Astrocyte of the spinal cord (primary cell): ENCODE data around the gene FEZ2.

Experiments
- DNase-seq: peaks from one replicate; pipeline ENCODE4 v3.0.0; 2011; ENCODE audit warnings: low read depth, low spot score
- H3K4me3 ChIP-seq: 2 replicates; pipeline ENCODE4 v1.5.1; 2011; ENCODE audit warnings: low read depth, mild to moderate bottlenecking, low read length, moderate library complexity
- in situ Hi-C: cut with HindIII; loops from 2 replicates; pipeline ENCODE4 v1.10.0; 2017; ENCODE audit warnings: low sequenced_read_pairs
- TF ChIP-seq, protein P1 (sequence below): IDR thresholded peaks from 2 replicates; pipeline ENCODE4 v1.5.1; 2012; ENCODE audit warnings: low read depth, mild to moderate bottlenecking, low read length, inconsistent platforms

Gene FEZ2

DNA sequence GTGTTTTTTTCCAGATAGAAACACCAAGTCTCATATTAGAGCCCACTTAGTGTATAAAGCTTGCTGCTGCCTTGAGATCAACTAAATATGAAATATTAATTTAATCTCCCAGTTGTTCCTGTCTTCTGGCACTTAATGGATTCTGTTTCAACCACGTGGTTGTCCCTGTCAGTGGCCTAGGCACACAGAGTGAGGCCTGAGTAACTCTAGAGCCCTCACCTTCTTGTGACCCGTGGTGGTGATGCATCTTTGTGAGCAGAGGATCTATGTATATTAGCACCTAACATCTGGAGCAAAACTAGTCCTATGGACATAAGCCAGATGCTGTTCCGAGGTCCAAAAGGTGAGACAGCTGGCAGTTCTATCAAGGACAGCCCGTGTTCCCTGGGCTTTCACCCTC, 74.8 kb downstream of the FEZ2 start:
- in situ Hi-C loops: no loop called here
- DNase-seq: no peak
- TF ChIP-seq, protein P1, sequence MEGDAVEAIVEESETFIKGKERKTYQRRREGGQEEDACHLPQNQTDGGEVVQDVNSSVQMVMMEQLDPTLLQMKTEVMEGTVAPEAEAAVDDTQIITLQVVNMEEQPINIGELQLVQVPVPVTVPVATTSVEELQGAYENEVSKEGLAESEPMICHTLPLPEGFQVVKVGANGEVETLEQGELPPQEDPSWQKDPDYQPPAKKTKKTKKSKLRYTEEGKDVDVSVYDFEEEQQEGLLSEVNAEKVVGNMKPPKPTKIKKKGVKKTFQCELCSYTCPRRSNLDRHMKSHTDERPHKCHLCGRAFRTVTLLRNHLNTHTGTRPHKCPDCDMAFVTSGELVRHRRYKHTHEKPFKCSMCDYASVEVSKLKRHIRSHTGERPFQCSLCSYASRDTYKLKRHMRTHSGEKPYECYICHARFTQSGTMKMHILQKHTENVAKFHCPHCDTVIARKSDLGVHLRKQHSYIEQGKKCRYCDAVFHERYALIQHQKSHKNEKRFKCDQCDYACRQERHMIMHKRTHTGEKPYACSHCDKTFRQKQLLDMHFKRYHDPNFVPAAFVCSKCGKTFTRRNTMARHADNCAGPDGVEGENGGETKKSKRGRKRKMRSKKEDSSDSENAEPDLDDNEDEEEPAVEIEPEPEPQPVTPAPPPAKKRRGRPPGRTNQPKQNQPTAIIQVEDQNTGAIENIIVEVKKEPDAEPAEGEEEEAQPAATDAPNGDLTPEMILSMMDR: no peak
- no peak overlapping the region for H3K4me3 ChIP-seq

DNA sequence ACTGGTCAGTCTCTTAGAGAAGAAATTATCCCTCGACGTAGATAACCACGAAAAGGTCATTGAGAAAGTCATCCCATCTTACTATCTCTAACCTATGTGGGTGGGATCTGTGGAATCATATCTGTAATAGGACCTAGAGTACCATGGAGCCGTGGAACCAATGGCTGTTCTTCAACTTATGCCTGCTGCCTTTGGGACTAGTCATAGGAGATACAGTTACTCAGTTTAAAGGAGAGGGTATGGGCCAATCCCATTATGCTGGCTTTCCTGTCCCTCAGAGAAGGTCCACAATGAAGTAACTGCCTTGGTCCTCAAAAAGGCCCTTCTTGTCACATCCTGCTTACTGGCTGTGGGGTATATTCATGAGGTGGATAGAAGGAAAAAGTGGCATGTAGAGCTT, 77.5 kb downstream of the FEZ2 start:
- no peak for DNase-seq
- TF ChIP-seq, protein P1: no peak
- in situ Hi-C loops: no loop called here

DNA sequence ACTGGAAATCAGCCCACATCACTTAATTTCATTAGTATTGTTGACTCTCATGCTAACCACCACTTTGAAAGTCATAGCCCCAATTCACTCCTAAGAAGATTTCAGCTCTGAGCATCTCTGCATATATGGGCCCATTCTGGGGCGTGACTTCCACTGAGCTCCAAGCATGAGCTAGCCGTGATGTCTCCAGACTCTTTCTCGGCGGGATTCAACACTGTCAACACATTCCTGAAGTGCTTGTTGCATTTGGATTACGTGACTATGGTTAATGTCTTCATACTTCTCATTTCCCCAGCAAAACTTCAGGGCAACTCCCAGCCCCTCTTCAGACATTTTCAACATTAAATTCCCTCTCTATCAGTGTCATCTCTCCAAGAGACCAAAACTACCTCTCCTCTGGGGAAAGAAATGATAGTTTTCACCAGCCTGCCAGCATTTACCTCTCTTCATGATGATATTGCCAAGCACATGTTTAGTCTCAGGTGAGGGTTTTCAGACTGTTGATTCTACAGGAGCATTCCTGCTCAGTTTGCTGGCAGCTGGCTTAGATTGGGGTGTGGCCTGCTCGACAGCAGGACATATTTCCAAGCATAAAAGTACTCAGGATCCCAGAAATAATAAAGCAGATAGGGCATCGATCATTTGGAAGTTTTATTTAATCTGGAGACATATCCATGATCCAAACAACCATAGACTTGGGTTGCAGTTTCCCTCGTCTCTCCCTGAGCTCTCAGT, 81.7 kb downstream of the FEZ2 start:
- H3K4me3 ChIP-seq: no peak overlapping the region
- TF ChIP-seq, protein P1: no peak
- DNase-seq: peak; percentile 46
- in situ Hi-C loops: no loop called here

More for the DNA sequence above, 77.5 kb downstream of the FEZ2 start:
- no peak overlapping the region for H3K4me3 ChIP-seq

DNA sequence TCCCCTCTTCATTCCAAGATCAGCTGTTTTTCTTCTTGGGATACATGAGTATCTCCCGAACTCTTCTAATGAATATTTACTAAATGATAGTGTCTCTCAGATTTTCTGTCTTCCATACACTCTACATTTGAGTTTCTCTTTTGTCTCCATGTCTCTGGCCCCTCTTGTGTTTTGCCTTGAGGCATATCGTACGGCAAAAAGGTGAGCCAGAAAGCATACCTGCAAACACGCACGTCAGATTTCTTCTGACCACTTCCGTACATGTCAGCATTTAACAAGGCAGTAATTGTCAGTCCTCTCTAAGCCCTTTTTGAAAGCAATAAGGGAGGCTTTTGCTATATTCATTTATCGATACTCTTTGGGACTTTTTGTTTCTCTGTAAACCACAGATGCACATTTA, 82.4 kb downstream of the FEZ2 start:
- DNase-seq: no peak
- in situ Hi-C loops: no loop called here
- H3K4me3 ChIP-seq: no peak overlapping the region
- TF ChIP-seq, protein P1: no peak

DNA sequence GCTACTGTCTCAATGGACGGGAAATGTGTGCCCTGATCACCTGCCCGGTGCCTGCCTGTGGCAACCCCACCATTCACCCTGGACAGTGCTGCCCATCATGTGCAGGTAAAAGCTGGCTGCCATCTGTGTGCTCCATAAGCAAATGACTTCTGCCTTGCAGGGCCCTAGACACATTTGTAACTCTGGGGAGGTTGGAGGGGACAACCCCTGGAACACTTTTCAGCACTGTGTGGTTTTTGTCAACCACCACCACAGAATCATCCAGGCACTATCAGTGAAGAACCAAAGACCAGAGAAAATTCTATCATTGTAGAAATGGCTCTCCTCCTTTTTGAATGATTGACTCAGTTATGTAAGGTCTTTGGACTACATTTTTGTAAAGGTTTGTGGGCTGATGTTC, 84.3 kb downstream of the FEZ2 start:
- in situ Hi-C loops: no loop called here
- no peak for DNase-seq
- no peak overlapping the region for H3K4me3 ChIP-seq
- TF ChIP-seq, protein P1: no peak

DNA sequence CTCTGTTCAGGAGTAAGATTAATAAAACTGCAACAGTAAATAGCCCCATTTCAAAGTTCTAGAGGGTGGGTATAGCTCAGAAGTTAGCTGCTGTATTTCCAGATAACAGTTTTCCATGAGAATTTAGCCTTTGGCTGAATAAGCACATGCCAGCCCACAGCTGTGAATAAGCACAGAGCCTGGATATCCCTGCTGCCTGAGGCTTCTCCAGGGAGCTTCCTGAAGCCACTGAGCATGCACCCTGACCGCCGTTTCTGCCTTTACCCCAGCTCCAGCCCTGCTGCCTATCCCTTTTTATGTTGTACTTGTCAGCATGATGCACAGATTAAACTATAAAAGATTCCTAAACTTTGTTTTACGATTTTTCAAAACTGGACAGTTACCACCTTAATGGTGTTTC, 85.3 kb downstream of the FEZ2 start:
- in situ Hi-C loops: no loop called here
- DNase-seq: no peak
- no peak overlapping the region for H3K4me3 ChIP-seq
- TF ChIP-seq, protein P1: no peak
